ENCODE measurements around the gene ANGPTL7.
"Not testable (repeated sequence)": the region's sequence is repeated elsewhere in the genome, so short reads cannot be mapped to it uniquely, and the experiment has no call there.

ANGPTL7 gene

GRCh38 chr1:11178021-11179015 is 10.8 kb upstream of the ANGPTL7 start:
- Mint-ChIP-seq H3K36me3 (ENCODE audit: low read depth) (peaks cover 3% of the 10 kb centered on the region), H3K9me3 (no peaks in the 10 kb centered on the region), H3K4me1 (ENCODE audit: low read depth) (no peaks in the 10 kb centered on the region)

GRCh38 chr1:11179125-11179524 is 10.0 kb upstream of the ANGPTL7 start:
- Mint-ChIP-seq H3K27ac (no peak overlapping the region), H3K4me1 (ENCODE audit: low read depth) (no peaks in the 10 kb centered on the region), H3K9me3 (no peaks in the 10 kb centered on the region), H3K27me3 (ENCODE audit: low read depth) (no peaks in the 10 kb centered on the region), H3K4me3 (no peak overlapping the region), H3K36me3 (ENCODE audit: low read depth) (peaks cover 3% of the 10 kb centered on the region)
- DNase-seq (ENCODE audit: low spot score): no peak

More at GRCh38 chr1:11178021-11179015, 10.8 kb upstream of the ANGPTL7 start:
- Mint-ChIP-seq H3K27ac (no peak overlapping the region), H3K4me3 (no peak overlapping the region), H3K27me3 (ENCODE audit: low read depth) (no peaks in the 10 kb centered on the region)
- no peak for DNase-seq (ENCODE audit: low spot score)

- not testable (repeated sequence) for DNase-seq (ENCODE audit: low spot score); H3K36me3 Mint-ChIP-seq (ENCODE audit: low read depth); H3K9me3 Mint-ChIP-seq; H3K4me3 Mint-ChIP-seq; H3K27ac Mint-ChIP-seq; H3K27me3 Mint-ChIP-seq (ENCODE audit: low read depth); H3K4me1 Mint-ChIP-seq (ENCODE audit: low read depth)
Measured at GRCh38 chr1:11179749-11180148, 9.4 kb upstream of the ANGPTL7 start.

GRCh38 chr1:11180342-11180744 is 8.8 kb upstream of the ANGPTL7 start:
- H3K4me3 Mint-ChIP-seq: no peak overlapping the region
- H3K36me3 Mint-ChIP-seq (ENCODE audit: low read depth): peaks cover 6% of the 10 kb centered on the region
- DNase-seq (ENCODE audit: low spot score): no peak
- H3K9me3 Mint-ChIP-seq: no peaks in the 10 kb centered on the region
- H3K27ac Mint-ChIP-seq: no peak overlapping the region
- H3K4me1 Mint-ChIP-seq (ENCODE audit: low read depth): no peaks in the 10 kb centered on the region
- no peaks in the 10 kb centered on the region for H3K27me3 Mint-ChIP-seq (ENCODE audit: low read depth)

GRCh38 chr1:11182884-11183283 is 6.3 kb upstream of the ANGPTL7 start:
- H3K9me3 Mint-ChIP-seq: no peaks in the 10 kb centered on the region
- peaks cover 6% of the 10 kb centered on the region for H3K36me3 Mint-ChIP-seq (ENCODE audit: low read depth)
- no peak for DNase-seq (ENCODE audit: low spot score)
- no peak overlapping the region for H3K27ac Mint-ChIP-seq
- no peak overlapping the region for H3K4me3 Mint-ChIP-seq
- H3K4me1 Mint-ChIP-seq (ENCODE audit: low read depth): no peaks in the 10 kb centered on the region
- no peaks in the 10 kb centered on the region for H3K27me3 Mint-ChIP-seq (ENCODE audit: low read depth)

- no peaks in the 10 kb centered on the region for H3K4me1 Mint-ChIP-seq (ENCODE audit: low read depth)
- H3K27ac Mint-ChIP-seq: no peak overlapping the region
- DNase-seq (ENCODE audit: low spot score): no peak
- no peaks in the 10 kb centered on the region for H3K9me3 Mint-ChIP-seq
- peaks cover 10% of the 10 kb centered on the region for H3K36me3 Mint-ChIP-seq (ENCODE audit: low read depth)
- H3K4me3 Mint-ChIP-seq: no peak overlapping the region
- H3K27me3 Mint-ChIP-seq (ENCODE audit: low read depth): no peaks in the 10 kb centered on the region
Measured at GRCh38 chr1:11184973-11185372, 4.2 kb upstream of the ANGPTL7 start.

- Mint-ChIP-seq H3K36me3 (ENCODE audit: low read depth) (peaks cover 8% of the 10 kb centered on the region), H3K4me3 (no peak overlapping the region), H3K27ac (no peak overlapping the region), H3K4me1 (ENCODE audit: low read depth) (no peaks in the 10 kb centered on the region), H3K9me3 (no peaks in the 10 kb centered on the region), H3K27me3 (ENCODE audit: low read depth) (no peaks in the 10 kb centered on the region)
- DNase-seq (ENCODE audit: low spot score): no peak
Measured at GRCh38 chr1:11187000-11187399, 2.2 kb upstream of the ANGPTL7 start.

- H3K4me1 Mint-ChIP-seq (ENCODE audit: low read depth): no peaks in the 10 kb centered on the region
- no peak overlapping the region for H3K4me3 Mint-ChIP-seq
- H3K27me3 Mint-ChIP-seq (ENCODE audit: low read depth): no peaks in the 10 kb centered on the region
- H3K27ac Mint-ChIP-seq: no peak overlapping the region
- peaks cover 8% of the 10 kb centered on the region for H3K36me3 Mint-ChIP-seq (ENCODE audit: low read depth)
- DNase-seq (ENCODE audit: low spot score): no peak
- H3K9me3 Mint-ChIP-seq: no peaks in the 10 kb centered on the region
Measured at GRCh38 chr1:11187494-11187893, 1.7 kb upstream of the ANGPTL7 start.

- no peak overlapping the region for H3K27ac Mint-ChIP-seq
- H3K27me3 Mint-ChIP-seq (ENCODE audit: low read depth): no peaks in the 10 kb centered on the region
- H3K36me3 Mint-ChIP-seq (ENCODE audit: low read depth): peaks cover 10% of the 10 kb centered on the region
- no peak for DNase-seq (ENCODE audit: low spot score)
- H3K4me3 Mint-ChIP-seq: no peak overlapping the region
- no peaks in the 10 kb centered on the region for H3K9me3 Mint-ChIP-seq
- H3K4me1 Mint-ChIP-seq (ENCODE audit: low read depth): no peaks in the 10 kb centered on the region
Measured at GRCh38 chr1:11187931-11188330, 1.2 kb upstream of the ANGPTL7 start.

GRCh38 chr1:11188381-11188780 is 774 bp upstream of the ANGPTL7 start:
- no peaks in the 10 kb centered on the region for H3K27me3 Mint-ChIP-seq (ENCODE audit: low read depth)
- DNase-seq (ENCODE audit: low spot score): no peak
- no peaks in the 10 kb centered on the region for H3K4me1 Mint-ChIP-seq (ENCODE audit: low read depth)
- no peak overlapping the region for H3K4me3 Mint-ChIP-seq
- no peaks in the 10 kb centered on the region for H3K9me3 Mint-ChIP-seq
- H3K36me3 Mint-ChIP-seq (ENCODE audit: low read depth): peaks cover 11% of the 10 kb centered on the region
- no peak overlapping the region for H3K27ac Mint-ChIP-seq

GRCh38 chr1:11193376-11193775 is 4.2 kb downstream of the ANGPTL7 start:
- Mint-ChIP-seq H3K9me3 (no peaks in the 10 kb centered on the region), H3K36me3 (ENCODE audit: low read depth) (peaks cover 24% of the 10 kb centered on the region), H3K27me3 (ENCODE audit: low read depth) (no peaks in the 10 kb centered on the region), H3K4me3 (no peak overlapping the region), H3K4me1 (ENCODE audit: low read depth) (no peaks in the 10 kb centered on the region), H3K27ac (no peak overlapping the region)
- no peak for DNase-seq (ENCODE audit: low spot score)

- Mint-ChIP-seq H3K27ac (no peak overlapping the region), H3K4me1 (ENCODE audit: low read depth) (no peaks in the 10 kb centered on the region), H3K27me3 (ENCODE audit: low read depth) (no peaks in the 10 kb centered on the region), H3K9me3 (no peaks in the 10 kb centered on the region), H3K36me3 (ENCODE audit: low read depth) (peaks cover 30% of the 10 kb centered on the region), H3K4me3 (no peak overlapping the region)
- DNase-seq (ENCODE audit: low spot score): no peak
Measured at GRCh38 chr1:11194407-11195176, 5.4 kb downstream of the ANGPTL7 start.

GRCh38 chr1:11196945-11197344 is 7.8 kb downstream of the ANGPTL7 start:
- no peaks in the 10 kb centered on the region for H3K9me3 Mint-ChIP-seq
- no peak for DNase-seq (ENCODE audit: low spot score)
- no peaks in the 10 kb centered on the region for H3K4me1 Mint-ChIP-seq (ENCODE audit: low read depth)
- no peak overlapping the region for H3K4me3 Mint-ChIP-seq
- peaks cover 34% of the 10 kb centered on the region for H3K36me3 Mint-ChIP-seq (ENCODE audit: low read depth)
- H3K27ac Mint-ChIP-seq: no peak overlapping the region
- H3K27me3 Mint-ChIP-seq (ENCODE audit: low read depth): no peaks in the 10 kb centered on the region

GRCh38 chr1:11197359-11197758 is 8.2 kb downstream of the ANGPTL7 start:
- Mint-ChIP-seq H3K4me3 (no peak overlapping the region), H3K27me3 (ENCODE audit: low read depth) (no peaks in the 10 kb centered on the region), H3K4me1 (ENCODE audit: low read depth) (no peaks in the 10 kb centered on the region), H3K9me3 (no peaks in the 10 kb centered on the region), H3K36me3 (ENCODE audit: low read depth) (peaks cover 34% of the 10 kb centered on the region), H3K27ac (no peak overlapping the region)
- no peak for DNase-seq (ENCODE audit: low spot score)
